NCI-H2196 (cell line): ENCODE measurements around the gene KIAA1671.

Experiments used
- DNase-seq: peaks from one replicate; lab custom pipeline; 2025; ENCODE audit not compliant: unreplicated experiment; lab: John Stamatoyannopoulos, UW

Gene KIAA1671

GRCh38 chr22:25032066-25032465, 79.5 kb downstream of the KIAA1671 start:
- no peak for DNase-seq

- DNase-seq, result no peak
These were observed 83.2 kb downstream of the KIAA1671 start for GRCh38 chr22:25035715-25036114.

- DNase-seq, result no peak
These were observed 85.7 kb downstream of the KIAA1671 start for GRCh38 chr22:25038239-25038638.

DNA sequence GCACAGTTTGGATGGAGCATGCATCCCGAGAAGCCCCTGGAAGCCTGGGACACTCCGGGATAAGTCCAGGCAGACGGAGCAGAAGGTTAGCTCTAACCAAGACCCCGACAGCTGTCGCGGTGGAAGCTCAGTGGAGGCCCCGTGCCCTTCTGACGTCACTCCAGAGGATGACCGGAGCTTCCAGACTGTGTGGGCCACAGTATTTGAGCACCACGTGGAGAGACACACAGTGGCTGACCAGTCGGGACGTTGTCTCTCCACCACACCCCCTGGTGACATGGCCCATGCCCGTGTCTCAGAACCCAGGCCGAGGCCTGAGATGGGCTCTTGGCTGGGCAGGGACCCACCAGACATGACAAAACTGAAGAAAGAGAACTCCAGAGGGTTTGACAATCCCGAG, 86.3 kb downstream of the KIAA1671 start:
- no peak for DNase-seq

GRCh38 chr22:25039255-25039654, 86.7 kb downstream of the KIAA1671 start:
- no peak for DNase-seq

GRCh38 chr22:25039754-25040153, 87.2 kb downstream of the KIAA1671 start:
- DNase-seq, result no peak

DNA sequence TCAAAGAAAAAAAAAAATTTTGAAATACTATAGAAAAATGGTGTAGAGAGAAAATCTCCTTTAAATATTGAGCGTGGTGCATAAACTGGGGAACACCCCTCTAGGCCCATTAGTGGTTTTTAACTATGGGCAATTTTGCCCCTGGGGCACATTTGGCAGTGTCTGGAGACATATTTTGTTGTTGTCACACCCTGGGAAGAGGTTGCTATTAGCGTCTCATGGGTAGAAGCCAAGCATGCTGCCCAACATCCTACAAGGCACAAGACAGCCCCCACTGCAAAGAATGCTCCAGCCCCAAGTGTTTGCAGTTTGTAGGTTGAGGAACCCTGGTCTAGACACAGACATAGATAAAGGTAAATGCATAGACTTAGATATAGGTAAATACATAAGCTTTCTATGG, 92.6 kb downstream of the KIAA1671 start:
- DNase-seq, result no peak

DNA sequence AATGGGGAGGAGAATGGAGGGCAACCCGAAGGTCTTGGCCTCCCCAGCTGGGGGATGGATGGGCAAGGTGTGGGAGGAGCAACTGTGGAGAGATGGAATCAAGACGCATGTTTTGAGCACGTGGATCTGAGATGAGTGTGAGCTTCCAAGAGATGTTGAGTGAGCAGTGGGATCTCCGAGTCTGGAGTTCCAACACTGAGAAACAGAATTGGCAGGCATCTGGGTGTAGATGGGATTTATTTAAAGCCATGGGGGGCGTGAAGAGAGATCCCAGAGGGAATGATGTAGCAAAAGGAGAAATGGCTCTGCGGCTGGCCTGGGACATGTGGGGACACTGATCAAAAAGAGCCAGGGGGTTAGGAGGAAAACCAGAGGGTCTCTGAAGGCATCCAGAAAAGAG, 95.6 kb downstream of the KIAA1671 start:
- no peak for DNase-seq

- peak; percentile 58 for DNase-seq
These were observed 96.4 kb downstream of the KIAA1671 start for GRCh38 chr22:25048659-25049647.

GRCh38 chr22:25049770-25050169, 97.3 kb downstream of the KIAA1671 start:
- DNase-seq, result no peak

GRCh38 chr22:25050566-25050965, 98.0 kb downstream of the KIAA1671 start:
- no peak for DNase-seq

DNA sequence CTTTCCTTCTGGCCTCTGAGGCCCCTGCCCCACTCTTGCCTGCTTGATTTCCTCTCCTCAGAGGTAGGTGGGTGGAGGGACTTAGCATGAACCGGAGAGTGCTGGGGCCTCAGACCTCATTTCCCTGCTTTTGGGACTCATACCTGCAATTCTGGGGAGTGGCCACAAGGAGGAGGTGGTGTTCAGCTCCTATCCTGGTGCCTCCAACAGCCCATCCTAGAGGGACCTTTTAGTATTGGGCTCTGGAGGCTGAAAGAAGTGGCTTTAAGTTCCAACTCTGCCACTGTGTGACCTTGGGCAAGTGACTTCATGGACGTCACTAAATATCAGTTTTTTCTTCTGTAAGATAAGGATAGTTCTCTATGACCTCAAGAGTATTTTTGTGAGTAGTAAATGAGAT, 98.6 kb downstream of the KIAA1671 start:
- DNase-seq, result no peak

- peak; percentile 73 for DNase-seq
These were observed 99.6 kb downstream of the KIAA1671 start for GRCh38 chr22:25051983-25052710.

DNA sequence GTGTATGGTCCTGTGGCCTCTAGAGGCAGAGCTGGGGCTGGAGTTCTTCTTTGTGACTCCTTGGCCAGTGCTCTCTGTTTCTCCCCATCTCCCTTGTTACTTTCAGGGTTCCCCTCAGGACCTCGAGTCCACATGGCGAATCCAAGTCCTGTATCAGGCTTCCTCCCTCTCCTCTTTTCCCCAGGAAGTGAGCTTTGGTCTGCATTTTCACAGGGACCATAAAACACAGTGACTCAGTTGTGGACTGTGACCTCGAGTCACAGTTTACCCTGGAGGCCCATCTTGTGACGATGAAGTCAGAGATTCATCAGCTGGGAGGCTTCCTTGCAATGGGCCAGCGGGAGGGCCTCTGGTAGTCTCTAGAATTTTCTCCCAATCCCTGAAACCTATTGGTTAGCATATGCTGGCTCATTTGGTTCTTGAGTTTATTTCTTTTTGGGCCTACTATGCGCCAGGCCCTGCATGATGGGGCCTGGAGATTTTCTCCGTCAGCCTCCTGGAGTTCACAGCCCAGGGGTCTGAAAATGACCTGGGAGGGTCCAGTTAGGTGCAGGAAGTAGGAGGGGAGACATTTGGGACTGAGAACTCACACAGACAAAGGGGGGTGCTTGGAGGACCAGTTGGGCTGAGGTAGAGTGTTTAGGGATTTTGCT, 100.8 kb downstream of the KIAA1671 start:
- no peak for DNase-seq

- no peak for DNase-seq
These were observed 102.5 kb downstream of the KIAA1671 start for GRCh38 chr22:25054943-25055511.

GRCh38 chr22:25057013-25057881, 104.7 kb downstream of the KIAA1671 start:
- peak; percentile 51 for DNase-seq

DNA sequence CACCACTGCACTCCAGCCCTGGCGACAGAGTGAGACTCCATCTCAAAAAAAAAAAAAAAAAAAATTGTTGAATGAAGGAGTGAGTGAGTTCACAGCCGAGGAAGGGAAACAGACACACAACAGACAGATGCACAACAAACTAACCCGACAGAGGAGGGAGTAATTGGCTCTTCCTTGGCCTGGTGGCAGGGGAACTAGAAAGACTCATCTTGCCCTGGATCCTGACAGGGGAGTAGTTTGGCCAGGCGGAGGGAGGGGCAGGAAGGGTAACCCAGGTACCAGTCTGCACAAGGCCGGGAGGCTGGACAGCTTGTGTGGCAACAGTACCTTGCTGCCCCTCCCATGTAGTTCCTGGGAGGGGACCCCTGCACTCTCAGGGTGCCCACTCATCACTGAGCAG, 106.9 kb downstream of the KIAA1671 start:
- no peak for DNase-seq

GRCh38 chr22:25060522-25061071, 108.1 kb downstream of the KIAA1671 start:
- no peak for DNase-seq

GRCh38 chr22:25061134-25061533, 108.6 kb downstream of the KIAA1671 start:
- no peak for DNase-seq
